ENCODE results near the gene GIMAP4. TPM values are rescaled to one million over a fixed set of nuclear protein-coding genes. Genes with fewer than 3 reads are reported as not detected.
"Not testable (repeated sequence)": the region's sequence is repeated elsewhere in the genome, so short reads cannot be mapped to it uniquely, and the experiment has no call there.

GIMAP4 gene
- total and polyA plus RNA-seq, 8 donors, result 0.89 to 79.9 (median 12.2) TPM; not detected in 1

DNA sequence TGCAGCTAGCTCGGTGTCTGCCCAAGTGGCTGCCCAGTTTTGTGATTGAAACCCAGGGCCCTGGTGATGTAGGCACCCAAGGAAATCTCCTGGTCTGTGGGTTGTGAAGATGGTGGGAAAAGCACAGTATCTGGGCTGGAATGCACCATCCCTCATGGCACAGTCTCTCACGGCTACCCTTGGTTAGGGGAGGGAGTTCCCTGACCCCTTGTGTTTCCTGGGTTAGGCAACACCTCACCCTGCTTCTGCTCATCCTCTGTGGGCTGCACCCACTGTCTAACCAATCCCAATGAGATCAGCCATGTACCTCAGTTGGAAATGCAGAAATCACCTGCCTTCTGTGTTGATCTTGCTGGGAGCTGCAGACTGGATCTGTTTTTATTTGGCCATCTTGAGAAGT is 27.6 kb downstream of the GIMAP4 start:
- Histone ChIP-seq H3K9me3 (peaks cover 0 to 38% (median 26%) of the 10 kb centered on the region in 4 donors), H3K4me1 (no peaks in the 10 kb centered on the region), H3K27ac (no peak overlapping the region), H3K36me3 (no peaks in the 10 kb centered on the region), H3K27me3 (peaks cover 0 to 6% (median 0%) of the 10 kb centered on the region in 3 donors), H3K4me3 (no peak overlapping the region)
- TF ChIP-seq EP300 (IDR thresholded peaks at IDR 0.05), result no peak
- TF ChIP-seq POLR2AphosphoS5 (IDR thresholded peaks at IDR 0.05), result no peak
- TF ChIP-seq, protein P1, sequence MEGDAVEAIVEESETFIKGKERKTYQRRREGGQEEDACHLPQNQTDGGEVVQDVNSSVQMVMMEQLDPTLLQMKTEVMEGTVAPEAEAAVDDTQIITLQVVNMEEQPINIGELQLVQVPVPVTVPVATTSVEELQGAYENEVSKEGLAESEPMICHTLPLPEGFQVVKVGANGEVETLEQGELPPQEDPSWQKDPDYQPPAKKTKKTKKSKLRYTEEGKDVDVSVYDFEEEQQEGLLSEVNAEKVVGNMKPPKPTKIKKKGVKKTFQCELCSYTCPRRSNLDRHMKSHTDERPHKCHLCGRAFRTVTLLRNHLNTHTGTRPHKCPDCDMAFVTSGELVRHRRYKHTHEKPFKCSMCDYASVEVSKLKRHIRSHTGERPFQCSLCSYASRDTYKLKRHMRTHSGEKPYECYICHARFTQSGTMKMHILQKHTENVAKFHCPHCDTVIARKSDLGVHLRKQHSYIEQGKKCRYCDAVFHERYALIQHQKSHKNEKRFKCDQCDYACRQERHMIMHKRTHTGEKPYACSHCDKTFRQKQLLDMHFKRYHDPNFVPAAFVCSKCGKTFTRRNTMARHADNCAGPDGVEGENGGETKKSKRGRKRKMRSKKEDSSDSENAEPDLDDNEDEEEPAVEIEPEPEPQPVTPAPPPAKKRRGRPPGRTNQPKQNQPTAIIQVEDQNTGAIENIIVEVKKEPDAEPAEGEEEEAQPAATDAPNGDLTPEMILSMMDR (IDR thresholded peaks at IDR 0.05), result no peak
- TF ChIP-seq POLR2A (IDR thresholded peaks at IDR 0.05), result no peak
- WGBS, 5 donors, result 81 to 94% (median 88%) methylated on average over 1 to 2 of the region's 2 CpGs
- intact Hi-C loops (cut with DNase I; ENCODE audit: low total_unique reads), result no loop called here
- DNase-seq, result no peak

DNA sequence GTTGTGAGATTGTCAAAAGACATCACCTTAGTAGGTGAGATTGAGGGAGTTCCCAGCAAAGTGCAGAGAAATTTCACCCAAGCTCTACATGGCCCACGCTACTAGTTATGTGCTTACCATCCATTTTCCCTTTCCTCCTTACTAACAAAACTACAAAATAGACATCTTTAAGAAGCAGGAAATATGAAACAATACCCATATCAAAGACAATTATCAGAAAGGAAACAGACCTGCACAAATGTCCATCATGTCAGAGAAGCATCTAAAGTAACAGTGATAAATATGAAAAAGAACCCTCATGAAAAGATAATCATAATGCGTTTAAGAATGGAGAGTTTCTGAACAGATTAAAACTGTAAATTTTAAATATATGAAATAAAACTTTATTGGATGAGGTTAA is 28.2 kb downstream of the GIMAP4 start:
- H3K27ac ChIP-seq, result no peak overlapping the region
- TF ChIP-seq POLR2A (IDR thresholded peaks at IDR 0.05), result no peak
- TF ChIP-seq EP300 (IDR thresholded peaks at IDR 0.05), result no peak
- TF ChIP-seq POLR2AphosphoS5 (IDR thresholded peaks at IDR 0.05), result no peak
- TF ChIP-seq, protein P1 (IDR thresholded peaks at IDR 0.05), result no peak
- H3K4me3 ChIP-seq, result no peak overlapping the region
- no peak for DNase-seq
- no peaks in the 10 kb centered on the region for H3K4me1 ChIP-seq
- H3K36me3 ChIP-seq, result no peaks in the 10 kb centered on the region
- intact Hi-C loops (cut with DNase I; ENCODE audit: low total_unique reads), result no loop called here
- peaks cover 0 to 6% (median 0%) of the 10 kb centered on the region in 3 donors for H3K27me3 ChIP-seq
- H3K9me3 ChIP-seq, result peaks cover 0 to 38% (median 26%) of the 10 kb centered on the region in 4 donors
- 33 to 88% (median 80%) methylated on average over 2 of the region's 2 CpGs for WGBS, 5 donors

DNA sequence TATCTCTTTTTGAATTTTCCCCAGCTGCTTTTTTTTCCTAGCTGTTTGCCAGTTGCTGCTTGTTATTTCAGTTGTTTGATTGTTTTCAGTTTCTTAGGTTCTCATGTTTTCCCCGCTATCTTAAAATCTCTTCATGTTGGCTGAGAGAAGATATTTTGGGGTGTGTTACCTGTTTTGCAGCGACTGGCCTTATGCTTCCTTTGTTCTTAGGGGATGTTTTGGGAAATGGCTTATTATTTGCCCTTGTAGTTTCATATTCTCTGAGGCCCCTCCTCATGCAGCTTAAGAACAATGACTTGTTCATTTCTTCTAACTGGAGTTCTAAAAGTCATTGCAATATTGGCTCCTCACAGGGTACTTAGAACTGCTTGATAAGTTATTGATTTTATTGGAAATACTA is 36.4 kb downstream of the GIMAP4 start:
- WGBS, 5 donors, result 66 to 89% (median 71%) methylated on average over 2 of the region's 2 CpGs
- H3K27me3 ChIP-seq; H3K9me3 ChIP-seq; H3K36me3 ChIP-seq; H3K27ac ChIP-seq; H3K4me1 ChIP-seq; intact Hi-C loops (cut with DNase I; ENCODE audit: low total_unique reads); H3K4me3 ChIP-seq; DNase-seq: not testable (repeated sequence)

DNA sequence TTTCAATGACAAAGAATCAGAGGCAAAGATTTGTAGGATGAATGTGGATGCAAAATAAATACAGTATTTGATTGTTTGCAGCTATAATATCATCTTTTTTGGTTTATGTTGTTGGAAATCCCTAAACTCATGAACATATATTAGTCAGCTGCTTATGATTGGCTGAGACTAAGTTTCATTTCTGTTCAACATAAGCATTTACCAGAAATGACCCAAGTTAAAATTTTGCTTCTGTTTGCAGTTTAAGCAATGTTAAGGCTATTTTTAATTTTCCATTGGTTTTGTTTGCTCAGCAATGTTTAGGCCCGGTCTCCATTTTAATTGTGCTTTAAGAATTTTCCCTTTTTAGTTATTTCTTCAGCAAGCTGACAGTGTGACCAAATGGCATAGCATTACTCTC is 43.0 kb downstream of the GIMAP4 start:
- Histone ChIP-seq H3K9me3 (no peaks in the 10 kb centered on the region), H3K27ac (no peak overlapping the region), H3K4me3 (no peak overlapping the region), H3K27me3 (no peaks in the 10 kb centered on the region), H3K4me1 (no peaks in the 10 kb centered on the region), H3K36me3 (no peaks in the 10 kb centered on the region)
- TF ChIP-seq POLR2A (IDR thresholded peaks at IDR 0.05) (no peak), POLR2AphosphoS5 (IDR thresholded peaks at IDR 0.05) (no peak), EP300 (IDR thresholded peaks at IDR 0.05) (no peak)
- TF ChIP-seq, protein P1 (IDR thresholded peaks at IDR 0.05), result no peak
- intact Hi-C loops (cut with DNase I; ENCODE audit: low total_unique reads), result no loop called here
- WGBS, 5 donors, result 67 to 72% (median 71%) methylated on average over 1 of the region's 1 CpG
- no peak for DNase-seq

DNA sequence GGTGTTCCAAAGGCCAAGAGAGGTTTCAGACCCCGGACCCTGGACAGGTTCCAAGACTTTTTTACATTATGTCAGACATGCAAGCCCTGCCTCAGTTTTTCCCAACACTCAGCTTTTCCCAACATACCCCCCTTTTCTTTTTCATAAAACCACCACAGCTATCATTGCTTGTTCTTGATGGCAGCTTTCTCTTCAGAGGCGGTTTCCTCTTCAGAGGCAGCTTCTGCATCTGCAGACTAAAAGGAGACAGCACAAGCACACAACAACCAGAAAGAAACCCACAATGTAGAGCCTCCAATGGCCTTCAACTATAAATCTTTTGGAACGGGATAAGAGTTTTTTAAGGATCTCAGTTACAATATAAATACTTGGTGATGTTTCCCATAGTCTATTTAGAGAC is 45.7 kb downstream of the GIMAP4 start:
- Histone ChIP-seq H3K36me3 (no peaks in the 10 kb centered on the region), H3K4me3 (no peak overlapping the region), H3K9me3 (no peaks in the 10 kb centered on the region), H3K4me1 (no peaks in the 10 kb centered on the region), H3K27me3 (no peaks in the 10 kb centered on the region), H3K27ac (no peak overlapping the region)
- DNase-seq, result no peak
- intact Hi-C loops (cut with DNase I; ENCODE audit: low total_unique reads), result no loop called here
- 55 to 87% (median 76%) methylated on average over 3 of the region's 3 CpGs for WGBS, 5 donors
- no peak for TF ChIP-seq POLR2AphosphoS5 (IDR thresholded peaks at IDR 0.05)
- TF ChIP-seq, protein P1 (IDR thresholded peaks at IDR 0.05), result no peak
- no peak for TF ChIP-seq POLR2A (IDR thresholded peaks at IDR 0.05)
- TF ChIP-seq EP300 (IDR thresholded peaks at IDR 0.05), result no peak
